OCI-LY1 (cell line): ENCODE measurements around the gene AUH.

Experiments used
- EZH2 ChIP-seq: fragments of 200-600 bp; sonication (generic), shearing (Covaris generic); IDR thresholded peaks from 2 replicates; pipeline ENCODE4 v1.8.0; 2017; ENCODE audit warnings: borderline replicate concordance, mixed run types, mild to moderate bottlenecking, antibody characterized with exemption, low read length, moderate library complexity, mixed read lengths
- TF ChIP-seq, protein P1 (sequence below): fragments of 200-600 bp; sonication (generic), shearing (Covaris generic); IDR thresholded peaks from 2 replicates; pipeline ENCODE4 v1.5.1; 2017; ENCODE audit warnings: mild to moderate bottlenecking, antibody characterized with exemption, low read length, moderate library complexity, mixed read lengths

GRCh38 chr9:91231619-91232018 is 130.1 kb downstream of the AUH start:
- TF ChIP-seq, protein P1, sequence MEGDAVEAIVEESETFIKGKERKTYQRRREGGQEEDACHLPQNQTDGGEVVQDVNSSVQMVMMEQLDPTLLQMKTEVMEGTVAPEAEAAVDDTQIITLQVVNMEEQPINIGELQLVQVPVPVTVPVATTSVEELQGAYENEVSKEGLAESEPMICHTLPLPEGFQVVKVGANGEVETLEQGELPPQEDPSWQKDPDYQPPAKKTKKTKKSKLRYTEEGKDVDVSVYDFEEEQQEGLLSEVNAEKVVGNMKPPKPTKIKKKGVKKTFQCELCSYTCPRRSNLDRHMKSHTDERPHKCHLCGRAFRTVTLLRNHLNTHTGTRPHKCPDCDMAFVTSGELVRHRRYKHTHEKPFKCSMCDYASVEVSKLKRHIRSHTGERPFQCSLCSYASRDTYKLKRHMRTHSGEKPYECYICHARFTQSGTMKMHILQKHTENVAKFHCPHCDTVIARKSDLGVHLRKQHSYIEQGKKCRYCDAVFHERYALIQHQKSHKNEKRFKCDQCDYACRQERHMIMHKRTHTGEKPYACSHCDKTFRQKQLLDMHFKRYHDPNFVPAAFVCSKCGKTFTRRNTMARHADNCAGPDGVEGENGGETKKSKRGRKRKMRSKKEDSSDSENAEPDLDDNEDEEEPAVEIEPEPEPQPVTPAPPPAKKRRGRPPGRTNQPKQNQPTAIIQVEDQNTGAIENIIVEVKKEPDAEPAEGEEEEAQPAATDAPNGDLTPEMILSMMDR: no peak
- TF ChIP-seq EZH2: no peak
